SK-N-SH treated with all-trans-retinoic acid at 6 μM for 48 hours (cell line): ENCODE data around the gene ASB11.

Source experiments
- ARNTL ChIP-seq: fragments of 450-650 bp; formaldehyde crosslinking; IDR thresholded peaks from 2 replicates; pipeline ENCODE4 v1.5.0; 2020; ENCODE audit warnings: low read depth, mild to moderate bottlenecking, moderate library complexity, borderline replicate concordance
- ISL1 ChIP-seq: fragments of 250-450 bp; sonication (Bioruptor Pico); IDR thresholded peaks from 2 replicates; pipeline ENCODE4 v2.1.2; 2022; ENCODE audit warnings: mild to moderate bottlenecking, moderate library complexity
- PATZ1 ChIP-seq: fragments of 250-450 bp; sonication (Bioruptor Pico); IDR thresholded peaks from 2 replicates; pipeline ENCODE4 v1.8.0; 2020; ENCODE audit warnings: mild to moderate bottlenecking, moderate library complexity, borderline replicate concordance
- POU6F1 ChIP-seq: fragments of 250-450 bp; sonication (Bioruptor Pico); IDR thresholded peaks from 2 replicates; pipeline ENCODE4 v1.8.0; 2021; ENCODE audit warnings: low read depth, mild to moderate bottlenecking, moderate library complexity, borderline replicate concordance
- RARB ChIP-seq: fragments of 250-450 bp; sonication (Bioruptor Pico); IDR thresholded peaks from 2 replicates; pipeline ENCODE4 v1.8.0; 2021; ENCODE audit warnings: mild to moderate bottlenecking, moderate library complexity
- SNAI2 ChIP-seq: fragments of 250-450 bp; sonication (Bioruptor Pico); IDR thresholded peaks from 2 replicates; pipeline ENCODE4 v1.5.0; 2020; ENCODE audit warnings: mild to moderate bottlenecking, moderate library complexity
- ZFP3 ChIP-seq: fragments of 250-450 bp; sonication (Bioruptor Pico); IDR thresholded peaks from 2 replicates; pipeline ENCODE4 v1.5.0; 2020; ENCODE audit warnings: mild to moderate bottlenecking, moderate library complexity
- ZFP30 ChIP-seq: fragments of 450-650 bp; formaldehyde crosslinking; IDR thresholded peaks from 2 replicates; pipeline ENCODE4 v1.5.0; 2022; ENCODE audit warnings: mild to moderate bottlenecking, moderate library complexity
- ZNF8 ChIP-seq: fragments of 450-650 bp; formaldehyde crosslinking; IDR thresholded peaks from 2 replicates; pipeline ENCODE4 v1.5.0; 2020; ENCODE audit warnings: mild to moderate bottlenecking, moderate library complexity
- TF ChIP-seq, protein P1 (sequence below): fragments of 250-450 bp; sonication (Bioruptor Pico); IDR thresholded peaks from 2 replicates; pipeline ENCODE4 v1.5.1; 2020; ENCODE audit warnings: low read depth, mild to moderate bottlenecking, moderate library complexity

- TF ChIP-seq ZFP3 (CRISPR knock-in tag) (no peak), ISL1 (no peak), RARB (CRISPR knock-in tag) (no peak), ZNF8 (CRISPR knock-in tag) (no peak), POU6F1 (no peak), ARNTL (no peak), PATZ1 (CRISPR knock-in tag) (no peak), ZFP30 (CRISPR knock-in tag) (no peak), SNAI2 (CRISPR knock-in tag) (no peak)
- TF ChIP-seq, protein P1, sequence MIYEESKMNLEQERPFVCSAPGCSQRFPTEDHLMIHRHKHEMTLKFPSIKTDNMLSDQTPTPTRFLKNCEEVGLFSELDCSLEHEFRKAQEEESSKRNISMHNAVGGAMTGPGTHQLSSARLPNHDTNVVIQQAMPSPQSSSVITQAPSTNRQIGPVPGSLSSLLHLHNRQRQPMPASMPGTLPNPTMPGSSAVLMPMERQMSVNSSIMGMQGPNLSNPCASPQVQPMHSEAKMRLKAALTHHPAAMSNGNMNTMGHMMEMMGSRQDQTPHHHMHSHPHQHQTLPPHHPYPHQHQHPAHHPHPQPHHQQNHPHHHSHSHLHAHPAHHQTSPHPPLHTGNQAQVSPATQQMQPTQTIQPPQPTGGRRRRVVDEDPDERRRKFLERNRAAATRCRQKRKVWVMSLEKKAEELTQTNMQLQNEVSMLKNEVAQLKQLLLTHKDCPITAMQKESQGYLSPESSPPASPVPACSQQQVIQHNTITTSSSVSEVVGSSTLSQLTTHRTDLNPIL (CRISPR knock-in tag) = no peak
Measured at GRCh38 chrX:15349046-15349445, 33.6 kb upstream of the ASB11 start.
